Measurements from ENCODE around the gene TMEM52. TPM values are rescaled to one million over a fixed set of nuclear protein-coding genes. Genes with fewer than 3 reads are reported as not detected.

TMEM52 gene
- total and polyA plus RNA-seq, 2 of the 13 experiments (the other 11 are each of a cell fraction or from before 2014, with no cell fraction given): 13.2 to 18.7 TPM

DNA sequence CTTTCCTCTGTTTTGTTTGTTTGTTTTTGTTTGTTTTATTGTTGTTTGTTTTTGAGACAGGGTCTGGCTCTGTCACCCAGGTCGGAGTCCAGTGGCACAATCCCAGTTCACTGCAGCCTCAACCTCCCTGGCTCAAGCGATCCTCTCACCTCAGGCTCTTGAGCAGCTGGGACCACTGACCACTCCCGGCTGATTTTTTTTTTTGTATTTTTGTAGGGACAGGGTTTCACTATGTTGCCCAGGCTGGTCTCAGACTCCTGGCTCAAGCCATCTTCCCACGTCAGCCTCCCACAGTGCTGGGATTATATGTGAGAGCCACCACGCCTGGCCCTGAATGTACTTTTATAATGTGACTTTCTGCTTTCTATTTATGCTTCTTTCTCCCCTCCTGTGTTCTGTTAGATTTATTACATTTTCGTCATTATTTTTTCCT lies 9.0 kb downstream of the TMEM52 start:
- ChIA-PET POLR2A (interaction anchor here (1.5 to 3.1 kb wide), 6 partner anchors 11 to 142 kb away, joined by 4 to 21 read pairs (median 10); no protein-coding TSS in a partner anchor), CTCF (ENCODE audit: low intra/inter-chr PET ratio, low total read pairs) (interaction anchor here (1.1 kb wide), 1 partner anchor 135 kb away, joined by 3 read pairs; no protein-coding TSS in a partner anchor)
- TF ChIP-seq, protein P1, sequence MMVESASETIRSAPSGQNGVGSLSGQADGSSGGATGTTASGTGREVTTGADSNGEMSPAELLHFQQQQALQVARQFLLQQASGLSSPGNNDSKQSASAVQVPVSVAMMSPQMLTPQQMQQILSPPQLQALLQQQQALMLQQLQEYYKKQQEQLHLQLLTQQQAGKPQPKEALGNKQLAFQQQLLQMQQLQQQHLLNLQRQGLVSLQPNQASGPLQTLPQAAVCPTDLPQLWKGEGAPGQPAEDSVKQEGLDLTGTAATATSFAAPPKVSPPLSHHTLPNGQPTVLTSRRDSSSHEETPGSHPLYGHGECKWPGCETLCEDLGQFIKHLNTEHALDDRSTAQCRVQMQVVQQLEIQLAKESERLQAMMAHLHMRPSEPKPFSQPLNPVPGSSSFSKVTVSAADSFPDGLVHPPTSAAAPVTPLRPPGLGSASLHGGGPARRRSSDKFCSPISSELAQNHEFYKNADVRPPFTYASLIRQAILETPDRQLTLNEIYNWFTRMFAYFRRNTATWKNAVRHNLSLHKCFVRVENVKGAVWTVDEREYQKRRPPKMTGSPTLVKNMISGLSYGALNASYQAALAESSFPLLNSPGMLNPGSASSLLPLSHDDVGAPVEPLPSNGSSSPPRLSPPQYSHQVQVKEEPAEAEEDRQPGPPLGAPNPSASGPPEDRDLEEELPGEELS (CRISPR knock-in tag; IDR thresholded peaks at IDR 0.05): no peak
- TF ChIP-seq, protein P2, sequence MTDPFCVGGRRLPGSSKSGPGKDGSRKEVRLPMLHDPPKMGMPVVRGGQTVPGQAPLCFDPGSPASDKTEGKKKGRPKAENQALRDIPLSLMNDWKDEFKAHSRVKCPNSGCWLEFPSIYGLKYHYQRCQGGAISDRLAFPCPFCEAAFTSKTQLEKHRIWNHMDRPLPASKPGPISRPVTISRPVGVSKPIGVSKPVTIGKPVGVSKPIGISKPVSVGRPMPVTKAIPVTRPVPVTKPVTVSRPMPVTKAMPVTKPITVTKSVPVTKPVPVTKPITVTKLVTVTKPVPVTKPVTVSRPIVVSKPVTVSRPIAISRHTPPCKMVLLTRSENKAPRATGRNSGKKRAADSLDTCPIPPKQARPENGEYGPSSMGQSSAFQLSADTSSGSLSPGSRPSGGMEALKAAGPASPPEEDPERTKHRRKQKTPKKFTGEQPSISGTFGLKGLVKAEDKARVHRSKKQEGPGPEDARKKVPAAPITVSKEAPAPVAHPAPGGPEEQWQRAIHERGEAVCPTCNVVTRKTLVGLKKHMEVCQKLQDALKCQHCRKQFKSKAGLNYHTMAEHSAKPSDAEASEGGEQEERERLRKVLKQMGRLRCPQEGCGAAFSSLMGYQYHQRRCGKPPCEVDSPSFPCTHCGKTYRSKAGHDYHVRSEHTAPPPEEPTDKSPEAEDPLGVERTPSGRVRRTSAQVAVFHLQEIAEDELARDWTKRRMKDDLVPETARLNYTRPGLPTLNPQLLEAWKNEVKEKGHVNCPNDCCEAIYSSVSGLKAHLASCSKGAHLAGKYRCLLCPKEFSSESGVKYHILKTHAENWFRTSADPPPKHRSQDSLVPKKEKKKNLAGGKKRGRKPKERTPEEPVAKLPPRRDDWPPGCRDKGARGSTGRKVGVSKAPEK (CRISPR knock-in tag; IDR thresholded peaks at IDR 0.05; ENCODE audit: borderline replicate concordance): no peak
- TF ChIP-seq ZNF768 (CRISPR knock-in tag; IDR thresholded peaks at IDR 0.05) (no peak), ZNF124 (CRISPR knock-in tag; IDR thresholded peaks at IDR 0.05) (no peak), HNRNPH1 (optimal IDR thresholded peaks at IDR 0.05; ENCODE audit: low read depth, low read length) (no peak), HNRNPLL (IDR thresholded peaks at IDR 0.05; ENCODE audit: low read depth, low read length, poor library complexity, severe bottlenecking) (no peak), CHD4 (IDR thresholded peaks at IDR 0.05; ENCODE audit: borderline replicate concordance, low read length) (no peak), ZNF747 (CRISPR knock-in tag; IDR thresholded peaks at IDR 0.05; ENCODE audit: borderline replicate concordance) (no peak), ZNF136 (CRISPR knock-in tag; IDR thresholded peaks at IDR 0.05; ENCODE audit: low read depth) (no peak), ZNF33B (CRISPR knock-in tag; IDR thresholded peaks at IDR 0.05) (no peak), FOXA1 (IDR thresholded peaks at IDR 0.05) (no peak), FOXA1 (CRISPR knock-in tag; IDR thresholded peaks at IDR 0.05) (no peak), CHCHD3 (CRISPR knock-in tag; IDR thresholded peaks at IDR 0.05) (no peak)
- TF ChIP-seq, protein P3, sequence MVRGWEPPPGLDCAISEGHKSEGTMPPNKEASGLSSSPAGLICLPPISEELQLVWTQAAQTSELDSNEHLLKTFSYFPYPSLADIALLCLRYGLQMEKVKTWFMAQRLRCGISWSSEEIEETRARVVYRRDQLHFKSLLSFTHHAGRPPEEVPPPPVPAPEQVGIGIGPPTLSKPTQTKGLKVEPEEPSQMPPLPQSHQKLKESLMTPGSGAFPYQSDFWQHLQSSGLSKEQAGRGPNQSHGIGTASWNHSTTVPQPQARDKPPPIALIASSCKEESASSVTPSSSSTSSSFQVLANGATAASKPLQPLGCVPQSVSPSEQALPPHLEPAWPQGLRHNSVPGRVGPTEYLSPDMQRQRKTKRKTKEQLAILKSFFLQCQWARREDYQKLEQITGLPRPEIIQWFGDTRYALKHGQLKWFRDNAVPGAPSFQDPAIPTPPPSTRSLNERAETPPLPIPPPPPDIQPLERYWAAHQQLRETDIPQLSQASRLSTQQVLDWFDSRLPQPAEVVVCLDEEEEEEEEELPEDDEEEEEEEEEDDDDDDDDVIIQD (CRISPR knock-in tag; IDR thresholded peaks at IDR 0.05; ENCODE audit: low read depth): no peak
- TF ChIP-seq, protein P4, sequence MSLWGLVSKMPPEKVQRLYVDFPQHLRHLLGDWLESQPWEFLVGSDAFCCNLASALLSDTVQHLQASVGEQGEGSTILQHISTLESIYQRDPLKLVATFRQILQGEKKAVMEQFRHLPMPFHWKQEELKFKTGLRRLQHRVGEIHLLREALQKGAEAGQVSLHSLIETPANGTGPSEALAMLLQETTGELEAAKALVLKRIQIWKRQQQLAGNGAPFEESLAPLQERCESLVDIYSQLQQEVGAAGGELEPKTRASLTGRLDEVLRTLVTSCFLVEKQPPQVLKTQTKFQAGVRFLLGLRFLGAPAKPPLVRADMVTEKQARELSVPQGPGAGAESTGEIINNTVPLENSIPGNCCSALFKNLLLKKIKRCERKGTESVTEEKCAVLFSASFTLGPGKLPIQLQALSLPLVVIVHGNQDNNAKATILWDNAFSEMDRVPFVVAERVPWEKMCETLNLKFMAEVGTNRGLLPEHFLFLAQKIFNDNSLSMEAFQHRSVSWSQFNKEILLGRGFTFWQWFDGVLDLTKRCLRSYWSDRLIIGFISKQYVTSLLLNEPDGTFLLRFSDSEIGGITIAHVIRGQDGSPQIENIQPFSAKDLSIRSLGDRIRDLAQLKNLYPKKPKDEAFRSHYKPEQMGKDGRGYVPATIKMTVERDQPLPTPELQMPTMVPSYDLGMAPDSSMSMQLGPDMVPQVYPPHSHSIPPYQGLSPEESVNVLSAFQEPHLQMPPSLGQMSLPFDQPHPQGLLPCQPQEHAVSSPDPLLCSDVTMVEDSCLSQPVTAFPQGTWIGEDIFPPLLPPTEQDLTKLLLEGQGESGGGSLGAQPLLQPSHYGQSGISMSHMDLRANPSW (CRISPR knock-in tag; IDR thresholded peaks at IDR 0.05; ENCODE audit: borderline replicate concordance): no peak

More for the DNA sequence above, 9.0 kb downstream of the TMEM52 start:
- H3K9me3 ChIP-seq (ENCODE audit: low read length): no peaks in the 10 kb centered on the region
- intact Hi-C loops (cut with micrococcal nuclease; ENCODE audit: unreplicated experiment): no loop called here
- H3K9ac ChIP-seq (ENCODE audit: insufficient read depth, low read depth, low read length): no peak overlapping the region; the same call in 1 of the 2 replicates
- no peak for FAIRE-seq
- H2AFZ ChIP-seq (ENCODE audit: low read length): no peak overlapping the region
- 37% methylated on average over 6 of the region's 6 CpGs for WGBS (ENCODE audit: low lambda C conversion rate)
- H3K36me3 ChIP-seq (replicated peaks in 1 of 2; ENCODE audit: control insufficient read depth in 1 of 2, insufficient read depth in 2 of 2, low read length in 2 of 2): no peaks in the 10 kb centered on the region
- in situ Hi-C loops (cut with HindIII; ENCODE audit: extremely low pct_ligation_motif_present, low pct_unique_long_range_greater_than_20kb): no loop called here
- no peak overlapping the region for H3K27ac ChIP-seq (ENCODE audit: extremely low read length, insufficient read depth, low read length)
- H3K4me1 ChIP-seq (ENCODE audit: insufficient read depth, low read length): peaks cover 62% of the 10 kb centered on the region
- no TSS peak for BruUV-seq (replicated peaks)
- peak overlapping the region in 2 of 3 experiments; percentile 18 to 63; a peak in 1 of 6 replicates for H3K4me3 ChIP-seq (replicated peaks in 1 of 3; ENCODE audit: insufficient read depth in 1 of 3, low read depth in 2 of 3, low read length in 3 of 3)
- H3K4me2 ChIP-seq (ENCODE audit: low read depth, low read length): peak overlapping the region; percentile 70
- no peak for ATAC-seq
- H3K79me2 ChIP-seq (ENCODE audit: insufficient read depth, low read length): no peaks in the 10 kb centered on the region
- H3K27me3 ChIP-seq (ENCODE audit: control insufficient read depth in 1 of 2, insufficient read depth in 2 of 2, low read length in 2 of 2): peaks cover 5 to 31% of the 10 kb centered on the region in 2 experiments
- DNase-seq (ENCODE audit: low spot score): no peak
- H4K20me1 ChIP-seq (ENCODE audit: insufficient read depth, low read length): no peaks in the 10 kb centered on the region
